K562 (cell line): ENCODE measurements around the gene LMBR1. TPM values are rescaled to one million over a fixed set of nuclear protein-coding genes. Genes with fewer than 3 reads are reported as not detected.

Experiments used
- ESRRB ChIP-seq: fragments of 250-450 bp; sonication (Bioruptor Pico); IDR thresholded peaks from 2 replicates; pipeline ENCODE4 v1.5.0; 2020; ENCODE audit warnings: mild to moderate bottlenecking, moderate library complexity, borderline replicate concordance
- FOSL1 ChIP-seq: fragments of 200-800 bp; sonication (Bioruptor generic); conservative IDR thresholded peaks from 2 replicates; pipeline ENCODE4 v1.6.1; 2016; ENCODE audit warnings: missing genetic modification characterization, missing compliant biosample characterization
- FOXM1 ChIP-seq, 2 experiments: fragments of 450-650 bp in 1 of 2; sonication (generic) in 1 of 2; formaldehyde crosslinking in 1 of 2; IDR thresholded peaks; 2 replicates each; pipeline versions ENCODE4 v1.6.1 to v1.9.0; 2017 to 2022; ENCODE audit warnings: low read depth in 2 of 2, mild to moderate bottlenecking in 2 of 2, missing genetic modification reagents in 1 of 2, moderate library complexity in 1 of 2
- HNRNPK ChIP-seq: fragments of 200-400 bp; formaldehyde crosslinking; IDR thresholded peaks from one replicate; pipeline ENCODE4 v1.6.1; 2018; ENCODE audit warnings: mild to moderate bottlenecking, low read depth, low read length; ENCODE audit not compliant: poor library complexity, severe bottlenecking
- KLF6 ChIP-seq: fragments of 250-450 bp; sonication (Bioruptor Pico); IDR thresholded peaks from 2 replicates; pipeline ENCODE4 v1.4.0; 2020; ENCODE audit warnings: mild to moderate bottlenecking, moderate library complexity, borderline replicate concordance
- MTA2 ChIP-seq: fragments of 450-650 bp; IDR thresholded peaks from 2 replicates; pipeline ENCODE4 v1.6.1; 2016; ENCODE audit warnings: low read depth
- RAD51 ChIP-seq: fragments of 450-650 bp; IDR thresholded peaks from 2 replicates; pipeline ENCODE4 v1.7.1; 2016; ENCODE audit warnings: low read depth, mild to moderate bottlenecking, borderline replicate concordance
- RBM39 ChIP-seq: fragments of 200-400 bp; formaldehyde crosslinking; optimal IDR thresholded peaks from 2 replicates; pipeline ENCODE3; 2018; ENCODE audit warnings: low read depth, low read length
- RNF2 ChIP-seq: sonication (generic); IDR thresholded peaks from 2 replicates; pipeline ENCODE4 v1.6.1; 2016
- SREBF1 ChIP-seq: fragments of 150-350 bp; IDR thresholded peaks from 2 replicates; pipeline ENCODE4 v1.6.1; 2014; ENCODE audit warnings: antibody characterized with exemption, low read depth, low read length, borderline replicate concordance
- XRCC3 ChIP-seq: fragments of 450-650 bp; IDR thresholded peaks from 2 replicates; pipeline ENCODE4 v1.6.1; 2017; ENCODE audit warnings: mild to moderate bottlenecking, moderate library complexity
- ZNF444 ChIP-seq: fragments of 250-450 bp; sonication (Bioruptor Pico); IDR thresholded peaks from 2 replicates; pipeline ENCODE4 v1.4.0; 2020; ENCODE audit warnings: mild to moderate bottlenecking, moderate library complexity
- ZZZ3 ChIP-seq: fragments of 450-650 bp; IDR thresholded peaks from 2 replicates; pipeline ENCODE4 v1.6.1; 2016; ENCODE audit warnings: antibody characterized with exemption, mild to moderate bottlenecking, moderate library complexity
- polyA plus RNA-seq, 8 experiments: library from polyadenylated mRNA; depleted of rRNA in 4 of 8; stranded (reverse) in 5 of 8; unstranded in 3 of 8; fragments of >200 nt; fragmentation: Nextera tagmentation in 2 of 8; fragmentation: Illumina TruSeq in 1 of 8; extraction: Ambion mirVana in 2 of 8; extraction: Trizol in 1 of 8; gene quantifications; 2 replicates each; pipeline versions ENCODE4 v1.2.1 to v1.2.3, GENCODE V29; 2011 to 2014; ENCODE audit warnings: inconsistent platforms in 1 of 8, missing spikeins in 1 of 8
- total RNA-seq, 7 experiments: library from RNA; depleted of rRNA in 6 of 7; stranded (reverse); fragments of >200 nt in 6 of 7; fragmentation: Illumina TruSeq in 2 of 7; extraction: Trizol in 2 of 7; gene quantifications; 2 replicates each; pipeline versions ENCODE4 v1.2.1 to v1.2.3, GENCODE V29; 2011 to 2021; ENCODE audit warnings: low replicate concordance in 1 of 7
- TF ChIP-seq, protein P1 (sequence below): fragments of 450-650 bp; IDR thresholded peaks from 2 replicates; pipeline ENCODE4 v1.6.1; 2016; ENCODE audit warnings: mild to moderate bottlenecking
- TF ChIP-seq, protein P2 (sequence below): fragments of 450-650 bp; IDR thresholded peaks from 2 replicates; pipeline ENCODE4 v1.6.1; 2014; ENCODE audit warnings: low read depth, mild to moderate bottlenecking, moderate library complexity, borderline replicate concordance

Gene LMBR1
- total and polyA plus RNA-seq, 9 of the 15 experiments (the other 6 are each of a cell fraction or from before 2014, with no cell fraction given): 7.7 to 90.0 (median 59.9) TPM

DNA sequence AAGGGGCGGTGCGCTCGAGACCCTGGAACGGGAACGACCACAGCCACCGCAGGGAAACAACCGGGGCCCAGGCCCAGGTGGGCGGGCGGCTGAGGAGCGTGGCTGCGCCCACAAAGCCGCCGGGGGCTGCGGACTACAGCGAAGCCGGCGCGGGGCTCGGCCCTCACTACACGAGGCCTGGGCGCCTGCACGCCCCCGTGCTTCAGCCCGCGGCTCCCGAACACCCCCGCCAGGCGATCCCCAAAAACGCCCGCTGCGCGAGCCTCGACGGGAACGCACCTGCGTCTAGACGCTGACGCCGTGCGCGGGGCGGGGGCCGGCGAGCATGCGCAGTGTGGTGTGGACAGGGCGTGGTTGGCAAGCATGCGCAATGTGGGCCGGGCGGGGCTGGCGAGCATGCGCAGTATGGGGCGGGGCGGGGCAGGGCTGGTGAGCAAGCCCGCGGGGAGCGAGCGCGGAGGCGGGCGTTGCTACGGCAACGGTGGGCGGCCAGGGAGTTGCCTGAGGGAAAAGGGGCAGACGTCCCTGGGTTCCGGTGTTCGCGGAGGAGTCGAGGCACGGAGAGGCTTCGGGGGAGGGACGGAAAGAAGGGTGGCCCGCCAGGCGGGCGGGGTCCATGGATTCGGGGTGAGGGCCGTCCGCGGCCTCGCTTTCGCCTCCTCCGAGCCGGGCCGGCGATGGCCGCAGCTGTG lies 252.6 kb downstream of the LMBR1 start, which contains the start of gene RNF32 (continued):
- 0 out of 2 replicates have a peak, but pooled peaks have one; percentile 22 for TF ChIP-seq SREBF1
- no peak for TF ChIP-seq MTA2
- no peak for TF ChIP-seq ZNF444
- TF ChIP-seq, protein P1, sequence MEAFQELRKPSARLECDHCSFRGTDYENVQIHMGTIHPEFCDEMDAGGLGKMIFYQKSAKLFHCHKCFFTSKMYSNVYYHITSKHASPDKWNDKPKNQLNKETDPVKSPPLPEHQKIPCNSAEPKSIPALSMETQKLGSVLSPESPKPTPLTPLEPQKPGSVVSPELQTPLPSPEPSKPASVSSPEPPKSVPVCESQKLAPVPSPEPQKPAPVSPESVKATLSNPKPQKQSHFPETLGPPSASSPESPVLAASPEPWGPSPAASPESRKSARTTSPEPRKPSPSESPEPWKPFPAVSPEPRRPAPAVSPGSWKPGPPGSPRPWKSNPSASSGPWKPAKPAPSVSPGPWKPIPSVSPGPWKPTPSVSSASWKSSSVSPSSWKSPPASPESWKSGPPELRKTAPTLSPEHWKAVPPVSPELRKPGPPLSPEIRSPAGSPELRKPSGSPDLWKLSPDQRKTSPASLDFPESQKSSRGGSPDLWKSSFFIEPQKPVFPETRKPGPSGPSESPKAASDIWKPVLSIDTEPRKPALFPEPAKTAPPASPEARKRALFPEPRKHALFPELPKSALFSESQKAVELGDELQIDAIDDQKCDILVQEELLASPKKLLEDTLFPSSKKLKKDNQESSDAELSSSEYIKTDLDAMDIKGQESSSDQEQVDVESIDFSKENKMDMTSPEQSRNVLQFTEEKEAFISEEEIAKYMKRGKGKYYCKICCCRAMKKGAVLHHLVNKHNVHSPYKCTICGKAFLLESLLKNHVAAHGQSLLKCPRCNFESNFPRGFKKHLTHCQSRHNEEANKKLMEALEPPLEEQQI: no peak
- no peak for TF ChIP-seq RAD51
- no peak for TF ChIP-seq RBM39
- no peak for TF ChIP-seq HNRNPK
- no peak; the same call in 1 of the 2 replicates for TF ChIP-seq KLF6 (CRISPR knock-in tag)
- no peak for TF ChIP-seq FOXM1 (IDR thresholded peaks at IDR 0.05; ENCODE audit: low read depth)
- 0 out of 2 replicates have a peak, but pooled peaks have one; percentile 65 for TF ChIP-seq FOXM1 (CRISPR knock-in tag; IDR thresholded peaks at IDR 0.05; ENCODE audit: low read depth)
- TF ChIP-seq ZZZ3: no peak
- no peak for TF ChIP-seq XRCC3
- TF ChIP-seq ESRRB (CRISPR knock-in tag): no peak
- TF ChIP-seq FOSL1: no peak; the same call in 1 of the 2 replicates
- peak; percentile 90 for TF ChIP-seq RNF2
- TF ChIP-seq, protein P2, sequence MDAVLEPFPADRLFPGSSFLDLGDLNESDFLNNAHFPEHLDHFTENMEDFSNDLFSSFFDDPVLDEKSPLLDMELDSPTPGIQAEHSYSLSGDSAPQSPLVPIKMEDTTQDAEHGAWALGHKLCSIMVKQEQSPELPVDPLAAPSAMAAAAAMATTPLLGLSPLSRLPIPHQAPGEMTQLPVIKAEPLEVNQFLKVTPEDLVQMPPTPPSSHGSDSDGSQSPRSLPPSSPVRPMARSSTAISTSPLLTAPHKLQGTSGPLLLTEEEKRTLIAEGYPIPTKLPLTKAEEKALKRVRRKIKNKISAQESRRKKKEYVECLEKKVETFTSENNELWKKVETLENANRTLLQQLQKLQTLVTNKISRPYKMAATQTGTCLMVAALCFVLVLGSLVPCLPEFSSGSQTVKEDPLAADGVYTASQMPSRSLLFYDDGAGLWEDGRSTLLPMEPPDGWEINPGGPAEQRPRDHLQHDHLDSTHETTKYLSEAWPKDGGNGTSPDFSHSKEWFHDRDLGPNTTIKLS: peak; percentile 79; the same call in 1 of the 2 replicates
